ENCODE measurements around the gene HORMAD2. TPM values are rescaled to one million over a fixed set of nuclear protein-coding genes. Genes with fewer than 3 reads are reported as not detected.

The HORMAD2 gene
- total RNA-seq, 1 experiment from 2014 or later, result not detected

- Mint-ChIP-seq H3K9me3 (no peaks in the 10 kb centered on the region), H3K27me3 (ENCODE audit: low read depth) (no peaks in the 10 kb centered on the region), H3K4me3 (no peak overlapping the region), H3K4me1 (peaks cover 6% of the 10 kb centered on the region; the same call in 1 of the 2 replicates), H3K36me3 (no peaks in the 10 kb centered on the region), H3K27ac (no peak overlapping the region)
- ChIA-PET CTCF (no interaction called here), POLR2A (no interaction called here)
- DNase-seq (ENCODE audit: low spot score) (no peak), ATAC-seq (no peak)
- TF ChIP-seq CREB1 (CRISPR knock-in tag; IDR thresholded peaks at IDR 0.05) (no peak), NR2C2 (CRISPR knock-in tag; IDR thresholded peaks at IDR 0.05) (no peak), AFF4 (CRISPR knock-in tag; IDR thresholded peaks at IDR 0.05; ENCODE audit: borderline replicate concordance) (no peak), SMAD3 (CRISPR knock-in tag; IDR thresholded peaks at IDR 0.05; ENCODE audit: borderline replicate concordance) (no peak), ZMAT4 (CRISPR knock-in tag; IDR thresholded peaks at IDR 0.05) (no peak), ZNF232 (CRISPR knock-in tag; IDR thresholded peaks at IDR 0.05) (no peak), SOX15 (CRISPR knock-in tag; IDR thresholded peaks at IDR 0.05) (no peak), JUN (CRISPR knock-in tag; IDR thresholded peaks at IDR 0.05) (no peak), CREM (CRISPR knock-in tag; IDR thresholded peaks at IDR 0.05) (no peak), ZNF263 (CRISPR knock-in tag; IDR thresholded peaks at IDR 0.05; ENCODE audit: low read depth) (no peak)
- TF ChIP-seq, protein P1, sequence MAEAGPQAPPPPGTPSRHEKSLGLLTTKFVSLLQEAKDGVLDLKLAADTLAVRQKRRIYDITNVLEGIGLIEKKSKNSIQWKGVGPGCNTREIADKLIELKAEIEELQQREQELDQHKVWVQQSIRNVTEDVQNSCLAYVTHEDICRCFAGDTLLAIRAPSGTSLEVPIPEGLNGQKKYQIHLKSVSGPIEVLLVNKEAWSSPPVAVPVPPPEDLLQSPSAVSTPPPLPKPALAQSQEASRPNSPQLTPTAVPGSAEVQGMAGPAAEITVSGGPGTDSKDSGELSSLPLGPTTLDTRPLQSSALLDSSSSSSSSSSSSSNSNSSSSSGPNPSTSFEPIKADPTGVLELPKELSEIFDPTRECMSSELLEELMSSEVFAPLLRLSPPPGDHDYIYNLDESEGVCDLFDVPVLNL (CRISPR knock-in tag; IDR thresholded peaks at IDR 0.05; ENCODE audit: borderline replicate concordance, low read depth), result no peak
Measured at GRCh38 chr22:30041475-30041874, 38.8 kb upstream of the HORMAD2 start.

- no peaks in the 10 kb centered on the region for H3K9me3 Mint-ChIP-seq
- POLR2A ChIA-PET, result no interaction called here
- H3K36me3 Mint-ChIP-seq, result no peaks in the 10 kb centered on the region
- TF ChIP-seq, protein P2, sequence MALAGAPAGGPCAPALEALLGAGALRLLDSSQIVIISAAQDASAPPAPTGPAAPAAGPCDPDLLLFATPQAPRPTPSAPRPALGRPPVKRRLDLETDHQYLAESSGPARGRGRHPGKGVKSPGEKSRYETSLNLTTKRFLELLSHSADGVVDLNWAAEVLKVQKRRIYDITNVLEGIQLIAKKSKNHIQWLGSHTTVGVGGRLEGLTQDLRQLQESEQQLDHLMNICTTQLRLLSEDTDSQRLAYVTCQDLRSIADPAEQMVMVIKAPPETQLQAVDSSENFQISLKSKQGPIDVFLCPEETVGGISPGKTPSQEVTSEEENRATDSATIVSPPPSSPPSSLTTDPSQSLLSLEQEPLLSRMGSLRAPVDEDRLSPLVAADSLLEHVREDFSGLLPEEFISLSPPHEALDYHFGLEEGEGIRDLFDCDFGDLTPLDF (CRISPR knock-in tag; IDR thresholded peaks at IDR 0.05), result no peak
- TF ChIP-seq ATF1 (CRISPR knock-in tag; IDR thresholded peaks at IDR 0.05) (no peak), ZNF423 (CRISPR knock-in tag; IDR thresholded peaks at IDR 0.05) (no peak), NR3C1 (CRISPR knock-in tag; conservative IDR thresholded peaks at IDR 0.05; ENCODE audit: low read depth) (no peak), RELA (CRISPR knock-in tag; IDR thresholded peaks at IDR 0.05; ENCODE audit: borderline replicate concordance) (no peak), SMAD3 (CRISPR knock-in tag; IDR thresholded peaks at IDR 0.05; ENCODE audit: borderline replicate concordance) (no peak), GTF2I (CRISPR knock-in tag; conservative IDR thresholded peaks at IDR 0.05) (no peak), ZNF263 (CRISPR knock-in tag; IDR thresholded peaks at IDR 0.05; ENCODE audit: low read depth) (no peak), ETV6 (CRISPR knock-in tag; IDR thresholded peaks at IDR 0.05) (no peak), ZNF671 (CRISPR knock-in tag; IDR thresholded peaks at IDR 0.05) (no peak), HMGA2 (CRISPR knock-in tag; IDR thresholded peaks at IDR 0.05) (no peak), NFE2L1 (CRISPR knock-in tag; IDR thresholded peaks at IDR 0.05) (no peak), ZNF416 (CRISPR knock-in tag; IDR thresholded peaks at IDR 0.05) (no peak), ATF6 (CRISPR knock-in tag; IDR thresholded peaks at IDR 0.05) (no peak)
- TF ChIP-seq, protein P3, sequence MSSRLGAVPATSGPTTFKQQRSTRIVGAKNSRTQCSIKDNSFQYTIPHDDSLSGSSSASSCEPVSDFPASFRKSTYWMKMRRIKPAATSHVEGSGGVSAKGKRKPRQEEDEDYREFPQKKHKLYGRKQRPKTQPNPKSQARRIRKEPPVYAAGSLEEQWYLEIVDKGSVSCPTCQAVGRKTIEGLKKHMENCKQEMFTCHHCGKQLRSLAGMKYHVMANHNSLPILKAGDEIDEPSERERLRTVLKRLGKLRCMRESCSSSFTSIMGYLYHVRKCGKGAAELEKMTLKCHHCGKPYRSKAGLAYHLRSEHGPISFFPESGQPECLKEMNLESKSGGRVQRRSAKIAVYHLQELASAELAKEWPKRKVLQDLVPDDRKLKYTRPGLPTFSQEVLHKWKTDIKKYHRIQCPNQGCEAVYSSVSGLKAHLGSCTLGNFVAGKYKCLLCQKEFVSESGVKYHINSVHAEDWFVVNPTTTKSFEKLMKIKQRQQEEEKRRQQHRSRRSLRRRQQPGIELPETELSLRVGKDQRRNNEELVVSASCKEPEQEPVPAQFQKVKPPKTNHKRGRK (CRISPR knock-in tag; IDR thresholded peaks at IDR 0.05; ENCODE audit: borderline replicate concordance), result no peak
- TF ChIP-seq, protein P4, sequence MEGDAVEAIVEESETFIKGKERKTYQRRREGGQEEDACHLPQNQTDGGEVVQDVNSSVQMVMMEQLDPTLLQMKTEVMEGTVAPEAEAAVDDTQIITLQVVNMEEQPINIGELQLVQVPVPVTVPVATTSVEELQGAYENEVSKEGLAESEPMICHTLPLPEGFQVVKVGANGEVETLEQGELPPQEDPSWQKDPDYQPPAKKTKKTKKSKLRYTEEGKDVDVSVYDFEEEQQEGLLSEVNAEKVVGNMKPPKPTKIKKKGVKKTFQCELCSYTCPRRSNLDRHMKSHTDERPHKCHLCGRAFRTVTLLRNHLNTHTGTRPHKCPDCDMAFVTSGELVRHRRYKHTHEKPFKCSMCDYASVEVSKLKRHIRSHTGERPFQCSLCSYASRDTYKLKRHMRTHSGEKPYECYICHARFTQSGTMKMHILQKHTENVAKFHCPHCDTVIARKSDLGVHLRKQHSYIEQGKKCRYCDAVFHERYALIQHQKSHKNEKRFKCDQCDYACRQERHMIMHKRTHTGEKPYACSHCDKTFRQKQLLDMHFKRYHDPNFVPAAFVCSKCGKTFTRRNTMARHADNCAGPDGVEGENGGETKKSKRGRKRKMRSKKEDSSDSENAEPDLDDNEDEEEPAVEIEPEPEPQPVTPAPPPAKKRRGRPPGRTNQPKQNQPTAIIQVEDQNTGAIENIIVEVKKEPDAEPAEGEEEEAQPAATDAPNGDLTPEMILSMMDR (IDR thresholded peaks at IDR 0.05), result no peak
Measured at GRCh38 chr22:30041881-30042280, 38.4 kb upstream of the HORMAD2 start.

More at GRCh38 chr22:30041881-30042280, 38.4 kb upstream of the HORMAD2 start:
- DNase-seq (ENCODE audit: low spot score) (no peak), ATAC-seq (no peak)
- CTCF ChIA-PET, result no interaction called here
- H3K4me3 Mint-ChIP-seq, result no peak overlapping the region
- no peak overlapping the region for H3K27ac Mint-ChIP-seq
- no peaks in the 10 kb centered on the region for H3K27me3 Mint-ChIP-seq (ENCODE audit: low read depth)
- peaks cover 6% of the 10 kb centered on the region; the same call in 1 of the 2 replicates for H3K4me1 Mint-ChIP-seq
